GM12865 (cell line): ENCODE results near the gene LRRC26.

Experiments
- DNase-seq: peaks from one replicate; pipeline ENCODE4 v3.0.0; 2010; ENCODE audit warnings: low read depth
- H3K4me3 ChIP-seq: 2 replicates; pipeline ENCODE4 v1.5.1; 2011; ENCODE audit warnings: mild to moderate bottlenecking, low read depth, low read length, control low read depth
- CTCF ChIP-seq: IDR thresholded peaks from 2 replicates; pipeline ENCODE4 v1.5.1; 2011; ENCODE audit warnings: low read length, control low read depth, low read depth, inconsistent platforms; ENCODE audit not compliant: insufficient read depth; ENCODE audit errors: missing control alignments

LRRC26 gene

GRCh38 chr9:137143459-137143858 is 26.4 kb downstream of the LRRC26 start:
- H3K4me3 ChIP-seq, result no peak overlapping the region
- DNase-seq, result no peak
- TF ChIP-seq CTCF, result no peak

GRCh38 chr9:137141976-137142936 is 27.6 kb downstream of the LRRC26 start:
- no peak for TF ChIP-seq CTCF
- H3K4me3 ChIP-seq, result no peak overlapping the region
- no peak for DNase-seq

DNA sequence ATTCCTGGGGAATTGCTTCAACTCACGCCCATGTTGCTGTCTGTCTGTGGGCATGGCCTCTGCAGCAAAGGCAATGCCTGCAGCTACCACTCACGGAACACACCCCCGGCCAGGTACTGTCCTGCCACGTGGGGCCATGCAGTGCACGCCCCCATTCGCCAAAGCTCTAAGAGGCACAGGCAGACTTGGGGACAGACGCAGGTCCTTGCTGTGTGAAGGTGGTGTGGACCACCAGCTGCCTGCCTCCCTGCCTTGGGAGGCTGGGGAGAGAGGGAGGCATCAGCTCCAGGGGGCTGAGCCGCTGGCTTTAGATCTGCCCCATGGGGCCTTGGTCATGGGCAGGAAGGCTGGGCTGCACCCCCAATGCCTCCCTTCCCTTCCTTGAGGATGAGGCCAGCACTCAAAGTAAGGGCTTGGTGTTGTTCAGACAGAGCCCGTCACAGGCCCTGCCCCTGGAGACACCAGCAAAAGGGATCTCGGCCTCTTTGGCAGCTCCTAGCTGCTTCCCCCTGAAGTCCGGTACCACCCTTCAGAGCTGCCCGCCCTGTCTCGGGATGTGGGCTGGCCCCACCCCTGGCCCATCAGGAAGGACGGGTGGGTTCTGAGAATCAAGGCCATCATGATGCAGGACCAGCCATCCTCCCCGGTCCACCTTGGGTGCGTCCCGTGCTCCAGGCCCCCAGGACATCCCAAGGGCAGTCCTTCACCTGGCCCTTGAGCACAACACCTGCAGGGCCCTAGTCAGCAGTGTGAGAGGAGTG is 28.6 kb downstream of the LRRC26 start:
- TF ChIP-seq CTCF, result no peak
- H3K4me3 ChIP-seq, result no peak overlapping the region
- no peak for DNase-seq

DNA sequence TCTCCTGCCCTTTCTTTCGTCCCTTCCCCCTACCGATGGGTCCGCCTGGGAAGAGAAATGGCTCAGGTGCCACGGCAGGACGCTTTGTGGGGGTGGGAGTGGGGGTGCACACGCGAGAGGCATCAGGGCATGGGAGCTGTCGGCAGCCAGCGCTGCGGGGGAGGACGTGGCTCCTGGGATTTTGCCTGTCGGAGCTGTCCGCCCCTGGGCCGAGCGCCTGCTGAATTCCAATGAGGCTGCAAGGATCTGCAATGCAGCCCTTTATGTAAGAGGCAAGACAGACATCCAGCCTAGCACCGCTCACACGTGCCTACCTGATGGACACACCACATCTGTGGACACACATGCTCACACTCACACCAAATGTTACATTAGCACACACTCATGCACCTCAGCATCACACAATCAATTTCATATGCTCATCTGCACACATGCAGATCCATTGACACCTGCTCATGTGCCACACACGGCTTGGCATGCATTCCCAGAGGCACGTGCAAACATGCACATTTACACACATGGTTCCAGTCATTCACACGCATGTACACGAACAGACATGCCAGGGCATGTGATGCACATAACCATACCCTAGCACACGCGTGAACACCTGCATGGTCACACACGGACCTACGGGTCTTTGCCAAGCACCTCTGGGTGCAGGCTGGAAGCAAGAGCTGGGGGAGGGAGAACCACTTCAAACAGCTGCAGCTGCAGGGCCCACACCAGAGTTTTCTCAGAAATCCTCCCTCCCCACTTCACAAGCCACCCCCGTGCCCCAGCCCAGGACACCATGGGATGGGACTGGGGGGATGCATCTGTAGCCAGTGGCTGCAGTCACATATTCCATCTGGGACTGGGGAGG is 29.5 kb downstream of the LRRC26 start:
- no peak overlapping the region for H3K4me3 ChIP-seq
- DNase-seq, result no peak
- TF ChIP-seq CTCF, result no peak

DNA sequence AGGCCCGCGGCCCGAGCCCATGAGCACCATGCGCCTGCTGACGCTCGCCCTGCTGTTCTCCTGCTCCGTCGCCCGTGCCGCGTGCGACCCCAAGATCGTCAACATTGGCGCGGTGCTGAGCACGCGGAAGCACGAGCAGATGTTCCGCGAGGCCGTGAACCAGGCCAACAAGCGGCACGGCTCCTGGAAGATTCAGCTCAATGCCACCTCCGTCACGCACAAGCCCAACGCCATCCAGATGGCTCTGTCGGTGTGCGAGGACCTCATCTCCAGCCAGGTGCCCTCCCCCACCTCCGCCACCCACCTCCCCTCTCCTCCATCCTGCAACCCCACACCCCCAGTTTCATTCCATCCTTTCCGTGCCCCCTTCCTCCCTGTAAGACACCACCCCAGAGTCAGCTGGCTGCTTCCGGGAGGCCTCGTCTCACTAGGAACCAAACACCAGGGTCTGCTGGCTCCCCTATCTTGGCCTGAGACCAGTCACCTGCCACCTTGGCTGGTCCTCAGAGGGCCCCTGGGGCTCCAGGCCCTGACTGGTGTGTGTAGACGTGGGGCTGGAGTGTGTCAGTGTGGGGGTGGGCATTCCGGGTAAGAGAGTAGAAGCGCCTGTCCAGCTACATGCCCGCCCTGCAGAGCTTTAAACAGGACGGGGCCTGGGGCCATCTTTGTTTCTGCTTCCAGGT is 30.2 kb downstream of the LRRC26 start:
- DNase-seq, result no peak
- TF ChIP-seq CTCF, result no peak
- no peak overlapping the region for H3K4me3 ChIP-seq
